GM21390 (cell line): ENCODE data around the gene PTPN1.
A peak's percentile ranks its signal among the peaks of the same experiment; 100 is the strongest.
"Not testable (repeated sequence)": the region's sequence is repeated elsewhere in the genome, so short reads cannot be mapped to it uniquely, and the experiment has no call there.

Experiments used
- ATAC-seq: cut with Tn5 transposase; IDR thresholded peaks from one replicate; pipeline ENCODE4 v1.9.1; 2021; ENCODE audit not compliant: unreplicated experiment

Gene PTPN1

GRCh38 chr20:50527068-50527605 is 17.0 kb downstream of the PTPN1 start:
- ATAC-seq: no peak

- ATAC-seq: no peak
These were observed 17.9 kb downstream of the PTPN1 start for GRCh38 chr20:50528129-50528528.

GRCh38 chr20:50528804-50529351 is 18.7 kb downstream of the PTPN1 start:
- peak; percentile 54 for ATAC-seq

GRCh38 chr20:50532221-50532620 is 22.0 kb downstream of the PTPN1 start:
- ATAC-seq: no peak

- ATAC-seq: no peak
These were observed 22.9 kb downstream of the PTPN1 start for GRCh38 chr20:50533061-50533460.

GRCh38 chr20:50533464-50533863 is 23.3 kb downstream of the PTPN1 start:
- ATAC-seq: no peak

GRCh38 chr20:50534567-50534966 is 24.4 kb downstream of the PTPN1 start:
- no peak for ATAC-seq

- no peak for ATAC-seq
These were observed 25.0 kb downstream of the PTPN1 start for GRCh38 chr20:50535162-50535561.

- ATAC-seq: no peak
These were observed 26.1 kb downstream of the PTPN1 start for GRCh38 chr20:50536333-50536732.

- ATAC-seq: no peak
These were observed 27.5 kb downstream of the PTPN1 start for GRCh38 chr20:50537546-50538201.

GRCh38 chr20:50538276-50538675 is 28.1 kb downstream of the PTPN1 start:
- ATAC-seq: no peak

- not testable (repeated sequence) for ATAC-seq
These were observed 29.6 kb downstream of the PTPN1 start for GRCh38 chr20:50539798-50540197.

- peak; percentile 12 for ATAC-seq
These were observed 30.7 kb downstream of the PTPN1 start for GRCh38 chr20:50540620-50541605.

GRCh38 chr20:50541606-50542041 is 31.4 kb downstream of the PTPN1 start:
- peak; percentile 42 for ATAC-seq

GRCh38 chr20:50543326-50543725 is 33.1 kb downstream of the PTPN1 start:
- no peak for ATAC-seq

GRCh38 chr20:50545126-50545525 is 34.9 kb downstream of the PTPN1 start:
- no peak for ATAC-seq

- ATAC-seq: no peak
These were observed 36.6 kb downstream of the PTPN1 start for GRCh38 chr20:50546729-50547314.

GRCh38 chr20:50547964-50548363 is 37.8 kb downstream of the PTPN1 start:
- ATAC-seq: no peak

- no peak for ATAC-seq
These were observed 38.2 kb downstream of the PTPN1 start for GRCh38 chr20:50548396-50548795.

- no peak for ATAC-seq
These were observed 40.3 kb downstream of the PTPN1 start for GRCh38 chr20:50550531-50550930.

GRCh38 chr20:50551288-50551687 is 41.1 kb downstream of the PTPN1 start:
- no peak for ATAC-seq
